A673 (cell line): Measurements from ENCODE around the gene NFKBIZ.

ENCODE experiments used
- EZH2 ChIP-seq: fragments of 200-600 bp; sonication (generic); IDR thresholded peaks from 2 replicates; pipeline ENCODE4 v1.6.1; 2017; ENCODE audit warnings: borderline replicate concordance, low read depth, mild to moderate bottlenecking, mixed read lengths, antibody characterized with exemption, low read length; ENCODE audit not compliant: poor library complexity, severe bottlenecking
- TF ChIP-seq, protein P1 (sequence below): fragments of 300-800, 200-600 bp; sonication (generic); conservative IDR thresholded peaks from 2 replicates; pipeline ENCODE4 v1.5.1; 2017; ENCODE audit warnings: low read depth, mild to moderate bottlenecking, antibody characterized with exemption, low read length, moderate library complexity, mixed read lengths

GRCh38 chr3:101806491-101806890 is 42.8 kb upstream of the NFKBIZ start:
- TF ChIP-seq, protein P1, sequence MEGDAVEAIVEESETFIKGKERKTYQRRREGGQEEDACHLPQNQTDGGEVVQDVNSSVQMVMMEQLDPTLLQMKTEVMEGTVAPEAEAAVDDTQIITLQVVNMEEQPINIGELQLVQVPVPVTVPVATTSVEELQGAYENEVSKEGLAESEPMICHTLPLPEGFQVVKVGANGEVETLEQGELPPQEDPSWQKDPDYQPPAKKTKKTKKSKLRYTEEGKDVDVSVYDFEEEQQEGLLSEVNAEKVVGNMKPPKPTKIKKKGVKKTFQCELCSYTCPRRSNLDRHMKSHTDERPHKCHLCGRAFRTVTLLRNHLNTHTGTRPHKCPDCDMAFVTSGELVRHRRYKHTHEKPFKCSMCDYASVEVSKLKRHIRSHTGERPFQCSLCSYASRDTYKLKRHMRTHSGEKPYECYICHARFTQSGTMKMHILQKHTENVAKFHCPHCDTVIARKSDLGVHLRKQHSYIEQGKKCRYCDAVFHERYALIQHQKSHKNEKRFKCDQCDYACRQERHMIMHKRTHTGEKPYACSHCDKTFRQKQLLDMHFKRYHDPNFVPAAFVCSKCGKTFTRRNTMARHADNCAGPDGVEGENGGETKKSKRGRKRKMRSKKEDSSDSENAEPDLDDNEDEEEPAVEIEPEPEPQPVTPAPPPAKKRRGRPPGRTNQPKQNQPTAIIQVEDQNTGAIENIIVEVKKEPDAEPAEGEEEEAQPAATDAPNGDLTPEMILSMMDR, result no peak
- TF ChIP-seq EZH2, result no peak
